Aorta (tissue), 5 donors: ENCODE measurements around the gene MYO1H. TPM values are rescaled to one million over a fixed set of nuclear protein-coding genes. Genes with fewer than 3 reads are reported as not detected.

ENCODE experiments used
- ATAC-seq: fragments of 200-7000 bp; cut with Tn5 transposase; one replicate; pipeline ENCODE4 v1.9.1; 2022; ENCODE audit warnings: moderate library complexity; ENCODE audit not compliant: low FRiP score
- DNase-seq, 2 donors: peaks; one replicate each; pipeline ENCODE4 v3.0.0-alpha.2; 2020
- H3K27ac ChIP-seq, 2 donors: one replicate each; pipeline ENCODE4 v1.5.1; 2013; ENCODE audit warnings: low read length in 2 of 2, mild to moderate bottlenecking in 2 of 2, moderate library complexity in 2 of 2, control low read depth in 1 of 2, inconsistent platforms in 1 of 2, low read depth in 1 of 2
- H3K27me3 ChIP-seq, 2 donors: one replicate each; pipeline ENCODE4 v1.6.1; 2013; ENCODE audit warnings: control low read depth in 1 of 2, low read length in 1 of 2, mild to moderate bottlenecking in 1 of 2, moderate library complexity in 1 of 2; ENCODE audit not compliant: insufficient read depth in 2 of 2, control insufficient read depth in 1 of 2
- H3K36me3 ChIP-seq, 2 donors: one replicate each; pipeline ENCODE4 v1.6.1; 2013; ENCODE audit warnings: control low read depth in 1 of 2, low read length in 1 of 2, mild to moderate bottlenecking in 1 of 2; ENCODE audit not compliant: insufficient read depth in 2 of 2, control insufficient read depth in 1 of 2
- H3K4me1 ChIP-seq, 2 donors: one replicate each; pipeline ENCODE4 v1.6.1; 2013; ENCODE audit warnings: low read length in 2 of 2, control low read depth in 1 of 2, mild to moderate bottlenecking in 1 of 2, moderate library complexity in 1 of 2; ENCODE audit not compliant: insufficient read depth in 2 of 2, control insufficient read depth in 1 of 2
- H3K4me3 ChIP-seq, 2 donors: one replicate each; pipeline ENCODE4 v1.5.1; 2013; ENCODE audit warnings: low read length in 2 of 2, control low read depth in 1 of 2, mild to moderate bottlenecking in 1 of 2
- H3K9me3 ChIP-seq: one replicate; pipeline ENCODE4 v1.6.1; 2013; ENCODE audit warnings: mild to moderate bottlenecking, low read length; ENCODE audit not compliant: control insufficient read depth
- WGBS, 2 donors: extraction: QIAGEN DNeasy Blood & Tissue Kit; methylation state at CpG; one replicate each; pipeline ENCODE4 v1.1.7; 2013; 5-methylcytosine and 5-hydroxymethylcytosine counted together
- intact Hi-C, 2 donors: fragments of 100-400 bp; cut with DNase I; formaldehyde crosslinking; loops; one replicate each; pipeline versions ENCODE4 v1.14.2 to v1.15.0; 2022
- long read RNA-seq, 2 donors: library from polyadenylated mRNA; unstranded; transcript quantifications; one replicate each; pipeline ENCODE4 v2.0.0, GENCODE V29; 2020 to 2021
- polyA plus RNA-seq, 2 donors: library from polyadenylated mRNA; stranded (reverse); fragments of 200-250 nt; gene quantifications; one replicate each; pipeline ENCODE4 v1.2.3, GENCODE V29; 2013
- total RNA-seq, 2 donors: library from RNA; stranded (reverse); fragmentation: NEBNext Ultra II Directional; extraction: Animal tissue kit (Norgen Biotek cat#: 25700); gene quantifications; one replicate each; pipeline ENCODE4 v1.2.1, GENCODE V29; 2021
- donor health status: healthy with polysubstance abuse.
- donor health status: Bipolar disorder and iron deficiency.
- donor health status: DM: no; HTN: no; CAD: no.
- donor health status: DM: no; HTN: no; CAD: no.
- donor health status: DM: yes; HTN: yes; CAD: no.

The MYO1H gene
- total RNA-seq (not detected), polyA plus RNA-seq (not detected)
- long read RNA-seq, donor 1, partial matches to known transcripts = 0 of 10 reads
- long read RNA-seq, donor 1, other reads (novel, unspliced or antisense) = 10 of 10 reads
- long read RNA-seq, donor 2, partial matches to known transcripts = 0 of 4 reads
- long read RNA-seq, donor 2, other reads (novel, unspliced or antisense) = 4 of 4 reads

- H3K9me3 ChIP-seq = no peaks in the 10 kb centered on the region
- no peak for DNase-seq
Measured at GRCh38 chr12:109347589-109347988, at the start of gene MYO1H. Gene MYO1H, plus strand, starts transcription at chr12:109347900. Its CDS starts 61 bp downstream, at chr12:109347961.

GRCh38 chr12:109299849-109300248 lies 47.9 kb upstream of the MYO1H start:
- H3K27me3 ChIP-seq = peaks cover 0 to 2% of the 10 kb centered on the region in 2 donors
- H3K4me1 ChIP-seq = no peaks in the 10 kb centered on the region
- ATAC-seq = no peak
- intact Hi-C loops = no loop called here
- DNase-seq = peak in 1 of 2 donors; percentile 6
- no peak overlapping the region for H3K4me3 ChIP-seq
- no peaks in the 10 kb centered on the region for H3K36me3 ChIP-seq
- no peak overlapping the region for H3K27ac ChIP-seq
- 92 to 93% methylated on average over 7 of the region's 7 CpGs for WGBS, 2 donors
- no peaks in the 10 kb centered on the region for H3K9me3 ChIP-seq

More at GRCh38 chr12:109347589-109347988, at the start of gene MYO1H:
- intact Hi-C loops = no loop called here
- Histone ChIP-seq H3K27me3 (no peaks in the 10 kb centered on the region), H3K4me3 (no peak within 1 kb of the TSS), H3K27ac (no peak within 1 kb of the TSS), H3K4me1 (no peaks in the 10 kb centered on the region), H3K36me3 (no peaks in the 10 kb centered on the region)
- 78 to 86% methylated on average over 8 of the region's 8 CpGs for WGBS, 2 donors
- no peak for ATAC-seq

- H3K27ac ChIP-seq = no peak overlapping the region
- DNase-seq = no peak
- intact Hi-C loops = no loop called here
- ATAC-seq = no peak
- no peaks in the 10 kb centered on the region for H3K9me3 ChIP-seq
- H3K4me1 ChIP-seq = no peaks in the 10 kb centered on the region
- H3K27me3 ChIP-seq = peaks cover 0 to 2% of the 10 kb centered on the region in 2 donors
- 65 to 75% methylated on average over 3 of the region's 3 CpGs for WGBS, 2 donors
- H3K4me3 ChIP-seq = no peak overlapping the region
- H3K36me3 ChIP-seq = no peaks in the 10 kb centered on the region
Measured at GRCh38 chr12:109301643-109302168, 46.0 kb upstream of the MYO1H start.

- Histone ChIP-seq H3K9me3 (no peaks in the 10 kb centered on the region), H3K4me3 (no peak overlapping the region), H3K27me3 (peaks cover 0 to 2% of the 10 kb centered on the region in 2 donors), H3K27ac (no peak overlapping the region), H3K36me3 (no peaks in the 10 kb centered on the region), H3K4me1 (no peaks in the 10 kb centered on the region)
- ATAC-seq (no peak), DNase-seq (no peak)
- WGBS, 2 donors = 77 to 83% methylated on average over 2 of the region's 2 CpGs
- intact Hi-C loops = no loop called here
Measured at GRCh38 chr12:109302358-109302757, 45.3 kb upstream of the MYO1H start.

- no peaks in the 10 kb centered on the region for H3K36me3 ChIP-seq
- no peak overlapping the region for H3K27ac ChIP-seq
- peak in 1 of 2 donors; percentile 7 for DNase-seq
- no peaks in the 10 kb centered on the region for H3K4me1 ChIP-seq
- intact Hi-C loops = no loop called here
- 81 to 82% methylated on average over 5 of the region's 5 CpGs for WGBS, 2 donors
- H3K4me3 ChIP-seq = no peak overlapping the region
- peaks cover 0 to 2% of the 10 kb centered on the region in 2 donors for H3K27me3 ChIP-seq
- no peaks in the 10 kb centered on the region for H3K9me3 ChIP-seq
- ATAC-seq = no peak
Measured at GRCh38 chr12:109302770-109303169, 44.9 kb upstream of the MYO1H start.

- WGBS, 2 donors = 16 to 17% methylated on average over 8 of the region's 8 CpGs
- intact Hi-C loops = no loop called here
- H3K27me3 ChIP-seq = peaks cover 0 to 2% of the 10 kb centered on the region in 2 donors
Measured at GRCh38 chr12:109304485-109304884, 43.2 kb upstream of the MYO1H start.

GRCh38 chr12:109305547-109305946 lies 42.2 kb upstream of the MYO1H start:
- no peaks in the 10 kb centered on the region for H3K36me3 ChIP-seq
- H3K27me3 ChIP-seq = peaks cover 0 to 2% of the 10 kb centered on the region in 2 donors
- WGBS, 2 donors = 72 to 74% methylated on average over 6 of the region's 6 CpGs
- H3K4me1 ChIP-seq = no peaks in the 10 kb centered on the region
- no peaks in the 10 kb centered on the region for H3K9me3 ChIP-seq
- no peak overlapping the region for H3K27ac ChIP-seq
- intact Hi-C loops = no loop called here
- DNase-seq (no peak), ATAC-seq (no peak)
- H3K4me3 ChIP-seq = no peak overlapping the region

More at GRCh38 chr12:109304485-109304884, 43.2 kb upstream of the MYO1H start:
- Histone ChIP-seq H3K36me3 (no peaks in the 10 kb centered on the region), H3K9me3 (no peaks in the 10 kb centered on the region), H3K4me1 (no peaks in the 10 kb centered on the region), H3K4me3 (no peak overlapping the region), H3K27ac (no peak overlapping the region)
- peak in 1 of 2 donors; percentile 17 for DNase-seq
- ATAC-seq = no peak

GRCh38 chr12:109307051-109307450 lies 40.6 kb upstream of the MYO1H start:
- H3K4me3 ChIP-seq = no peak overlapping the region
- no peaks in the 10 kb centered on the region for H3K9me3 ChIP-seq
- no peaks in the 10 kb centered on the region for H3K4me1 ChIP-seq
- H3K27me3 ChIP-seq = peaks cover 0 to 2% of the 10 kb centered on the region in 2 donors
- peak; percentile 24 for ATAC-seq
- WGBS, 2 donors = 77 to 79% methylated on average over 9 of the region's 9 CpGs
- no peak for DNase-seq
- H3K36me3 ChIP-seq = no peaks in the 10 kb centered on the region
- intact Hi-C loops = no loop called here
- H3K27ac ChIP-seq = no peak overlapping the region
